Esophagus muscularis mucosa (tissue), 3 donors: ENCODE results near the gene DDX49.

Source experiments
- POLR2AphosphoS5 ChIP-seq, 2 donors: sonication (generic); formaldehyde crosslinking; IDR thresholded peaks; one replicate each; pipeline ENCODE4 v1.6.1; 2017; ENCODE audit warnings: antibody characterized with exemption in 2 of 2
- TF ChIP-seq, protein P1 (sequence below), 3 experiments: fragments of 200-600 bp in 2 of 3; fragments of 450-650 bp in 1 of 3; sonication (generic) in 2 of 3; IDR thresholded peaks; one replicate each; pipeline ENCODE4 v1.5.1; 2017 to 2019; ENCODE audit warnings: antibody characterized with exemption in 3 of 3, mild to moderate bottlenecking in 2 of 3, moderate library complexity in 1 of 3

- TF ChIP-seq, protein P1, sequence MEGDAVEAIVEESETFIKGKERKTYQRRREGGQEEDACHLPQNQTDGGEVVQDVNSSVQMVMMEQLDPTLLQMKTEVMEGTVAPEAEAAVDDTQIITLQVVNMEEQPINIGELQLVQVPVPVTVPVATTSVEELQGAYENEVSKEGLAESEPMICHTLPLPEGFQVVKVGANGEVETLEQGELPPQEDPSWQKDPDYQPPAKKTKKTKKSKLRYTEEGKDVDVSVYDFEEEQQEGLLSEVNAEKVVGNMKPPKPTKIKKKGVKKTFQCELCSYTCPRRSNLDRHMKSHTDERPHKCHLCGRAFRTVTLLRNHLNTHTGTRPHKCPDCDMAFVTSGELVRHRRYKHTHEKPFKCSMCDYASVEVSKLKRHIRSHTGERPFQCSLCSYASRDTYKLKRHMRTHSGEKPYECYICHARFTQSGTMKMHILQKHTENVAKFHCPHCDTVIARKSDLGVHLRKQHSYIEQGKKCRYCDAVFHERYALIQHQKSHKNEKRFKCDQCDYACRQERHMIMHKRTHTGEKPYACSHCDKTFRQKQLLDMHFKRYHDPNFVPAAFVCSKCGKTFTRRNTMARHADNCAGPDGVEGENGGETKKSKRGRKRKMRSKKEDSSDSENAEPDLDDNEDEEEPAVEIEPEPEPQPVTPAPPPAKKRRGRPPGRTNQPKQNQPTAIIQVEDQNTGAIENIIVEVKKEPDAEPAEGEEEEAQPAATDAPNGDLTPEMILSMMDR (IDR thresholded peaks at IDR 0.05) = no peak
- no peak for TF ChIP-seq POLR2AphosphoS5 (IDR thresholded peaks at IDR 0.05)
Measured at GRCh38 chr19:18893587-18894253, 25.8 kb upstream of the DDX49 start.
